Umbilical cord (tissue), 2 donors: ENCODE data around the gene GPR151. TPM values are rescaled to one million over a fixed set of nuclear protein-coding genes. Genes with fewer than 3 reads are reported as not detected.
A peak's percentile ranks its signal among the peaks of the same experiment; 100 is the strongest.
"Not testable (repeated sequence)": the region's sequence is repeated elsewhere in the genome, so short reads cannot be mapped to it uniquely, and the experiment has no call there.

Experiments used
- DNase-seq: peaks from one replicate; pipeline ENCODE4 v3.0.0-alpha.2; 2015; ENCODE audit warnings: low spot score
- total RNA-seq: library from RNA; depleted of rRNA; stranded (reverse); fragments of >200 nt; gene quantifications from one replicate; pipeline ENCODE4 v1.2.3, GENCODE V29; 2014; ENCODE audit warnings: low replicate concordance; ENCODE audit not compliant: insufficient read depth

The GPR151 gene
- 1.2 TPM for total RNA-seq

GRCh38 chr5:146516151-146516475 lies at the start of gene GPR151:
Gene GPR151 (minus strand): TSS chr5:146516190. CDS start chr5:146516113, 77 bp downstream.
- DNase-seq = no peak

GRCh38 chr5:146564007-146564762 lies 48.2 kb upstream of the GPR151 start:
- DNase-seq = no peak

GRCh38 chr5:146562461-146562860 lies 46.5 kb upstream of the GPR151 start:
- DNase-seq = no peak

- no peak for DNase-seq
These were observed 45.7 kb upstream of the GPR151 start for GRCh38 chr5:146561711-146562110.

GRCh38 chr5:146560205-146560812 lies 44.3 kb upstream of the GPR151 start:
- peak; percentile 27 for DNase-seq

GRCh38 chr5:146556884-146557283 lies 40.9 kb upstream of the GPR151 start:
- DNase-seq = not testable (repeated sequence)

- no peak for DNase-seq
These were observed 37.5 kb upstream of the GPR151 start for GRCh38 chr5:146553446-146553845.

GRCh38 chr5:146549615-146550014 lies 33.6 kb upstream of the GPR151 start:
- DNase-seq = no peak

- no peak for DNase-seq
These were observed 32.9 kb upstream of the GPR151 start for GRCh38 chr5:146548781-146549449.

GRCh38 chr5:146544232-146544631 lies 28.2 kb upstream of the GPR151 start:
- no peak for DNase-seq

- peak; percentile 70 for DNase-seq
These were observed 26.2 kb upstream of the GPR151 start for GRCh38 chr5:146541958-146542849.

GRCh38 chr5:146540414-146540813 lies 24.4 kb upstream of the GPR151 start:
- DNase-seq = no peak

- DNase-seq = no peak
These were observed 24.0 kb upstream of the GPR151 start for GRCh38 chr5:146539973-146540372.

GRCh38 chr5:146538432-146538831 lies 22.4 kb upstream of the GPR151 start:
- no peak for DNase-seq

- no peak for DNase-seq
These were observed 17.9 kb upstream of the GPR151 start for GRCh38 chr5:146533882-146534281.

GRCh38 chr5:146533260-146533857 lies 17.4 kb upstream of the GPR151 start:
- peak; percentile 79 for DNase-seq

- DNase-seq = no peak
These were observed 14.0 kb upstream of the GPR151 start for GRCh38 chr5:146529984-146530383.

GRCh38 chr5:146528236-146528635 lies 12.2 kb upstream of the GPR151 start:
- DNase-seq = no peak

GRCh38 chr5:146527785-146528184 lies 11.8 kb upstream of the GPR151 start:
- DNase-seq = no peak

- DNase-seq = no peak
These were observed 7.7 kb upstream of the GPR151 start for GRCh38 chr5:146523698-146524097.

GRCh38 chr5:146521403-146522106 lies 5.6 kb upstream of the GPR151 start:
- DNase-seq = peak; percentile 3
